Measurements from ENCODE around the gene S100A13. TPM values are rescaled to one million over a fixed set of nuclear protein-coding genes. Genes with fewer than 3 reads are reported as not detected.
"Not testable (repeated sequence)": the region's sequence is repeated elsewhere in the genome, so short reads cannot be mapped to it uniquely, and the experiment has no call there.

S100A13 gene
- total RNA-seq, 4 donors from 2014 or later = 33.8 to 67.8 (median 45.5) TPM

DNA sequence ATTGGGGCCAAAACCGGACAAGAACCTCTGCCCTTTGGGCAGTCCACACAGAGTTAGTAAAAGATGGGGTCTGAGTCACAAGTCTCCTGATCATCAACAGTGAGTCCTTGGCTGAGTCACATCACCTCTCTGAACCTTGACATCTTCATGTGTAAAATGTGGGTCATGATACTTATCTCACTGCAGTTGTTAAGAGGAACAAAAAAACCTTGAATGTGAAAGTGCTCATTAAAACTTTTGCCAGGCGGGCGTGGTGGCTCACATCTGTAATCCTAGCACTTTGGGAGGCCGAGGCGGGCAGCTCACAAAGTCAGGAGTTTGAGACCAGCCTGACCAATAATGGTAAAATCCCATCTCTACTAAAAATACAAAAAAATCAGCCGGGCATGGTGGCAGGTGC is 30.1 kb downstream of the S100A13 start:
- intact Hi-C loops (cut with DNase I; ENCODE audit: low total_unique reads) = no loop called here
- peak; percentile 22 for DNase-seq
- Histone ChIP-seq H3K4me3 (no peak overlapping the region), H3K4me1 (peaks cover 0 to 3% (median 0%) of the 10 kb centered on the region in 4 donors), H3K27ac (no peak overlapping the region), H3K27me3 (no peaks in the 10 kb centered on the region), H3K9me3 (no peaks in the 10 kb centered on the region), H3K36me3 (no peaks in the 10 kb centered on the region)
- TF ChIP-seq POLR2A (IDR thresholded peaks at IDR 0.05) = no peak
- peak in 1 of 3 donors; percentile 27 for TF ChIP-seq POLR2AphosphoS5 (IDR thresholded peaks at IDR 0.05)
- TF ChIP-seq, protein P1, sequence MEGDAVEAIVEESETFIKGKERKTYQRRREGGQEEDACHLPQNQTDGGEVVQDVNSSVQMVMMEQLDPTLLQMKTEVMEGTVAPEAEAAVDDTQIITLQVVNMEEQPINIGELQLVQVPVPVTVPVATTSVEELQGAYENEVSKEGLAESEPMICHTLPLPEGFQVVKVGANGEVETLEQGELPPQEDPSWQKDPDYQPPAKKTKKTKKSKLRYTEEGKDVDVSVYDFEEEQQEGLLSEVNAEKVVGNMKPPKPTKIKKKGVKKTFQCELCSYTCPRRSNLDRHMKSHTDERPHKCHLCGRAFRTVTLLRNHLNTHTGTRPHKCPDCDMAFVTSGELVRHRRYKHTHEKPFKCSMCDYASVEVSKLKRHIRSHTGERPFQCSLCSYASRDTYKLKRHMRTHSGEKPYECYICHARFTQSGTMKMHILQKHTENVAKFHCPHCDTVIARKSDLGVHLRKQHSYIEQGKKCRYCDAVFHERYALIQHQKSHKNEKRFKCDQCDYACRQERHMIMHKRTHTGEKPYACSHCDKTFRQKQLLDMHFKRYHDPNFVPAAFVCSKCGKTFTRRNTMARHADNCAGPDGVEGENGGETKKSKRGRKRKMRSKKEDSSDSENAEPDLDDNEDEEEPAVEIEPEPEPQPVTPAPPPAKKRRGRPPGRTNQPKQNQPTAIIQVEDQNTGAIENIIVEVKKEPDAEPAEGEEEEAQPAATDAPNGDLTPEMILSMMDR (IDR thresholded peaks at IDR 0.05) = no peak
- in situ Hi-C loops (cut with MboI; ENCODE audit: low pct_ligation_motif_present in 1 of 4, low pct_unique_long_range_greater_than_20kb in 1 of 4, low sequenced_read_pairs in 3 of 4) = loop anchor here in 1 of 4 donors (25.0 kb wide), 1 partner anchor 235 kb away; the partner anchor contains the start of gene S100A9
- WGBS, 2 donors (ENCODE audit: low coverage in 1 of 2) = 69% methylated on average over 6 of the region's 6 CpGs; no CpG with 5 or more reads in 1 of the 2 donors

- WGBS, 2 donors (ENCODE audit: low coverage in 1 of 2) = 59 to 60% methylated on average over 4 of the region's 4 CpGs
- no peak overlapping the region for H3K27ac ChIP-seq
- TF ChIP-seq, protein P1 (IDR thresholded peaks at IDR 0.05) = no peak
- TF ChIP-seq EP300 (IDR thresholded peaks at IDR 0.05; ENCODE audit: low read depth) (no peak), POLR2AphosphoS5 (IDR thresholded peaks at IDR 0.05) (no peak), POLR2A (IDR thresholded peaks at IDR 0.05) (no peak)
- no peak for DNase-seq
- H3K4me1 ChIP-seq = no peaks in the 10 kb centered on the region
- in situ Hi-C loops (cut with MboI; ENCODE audit: low pct_ligation_motif_present in 1 of 4, low pct_unique_long_range_greater_than_20kb in 1 of 4, low sequenced_read_pairs in 3 of 4) = loop anchor here in 1 of 4 donors (25.0 kb wide), 1 partner anchor 230 kb away; the partner anchor contains the start of gene S100A9
- no peaks in the 10 kb centered on the region for H3K36me3 ChIP-seq
- no peak overlapping the region for H3K4me3 ChIP-seq
- H3K27me3 ChIP-seq = no peaks in the 10 kb centered on the region
- H3K9me3 ChIP-seq = no peaks in the 10 kb centered on the region
- intact Hi-C loops (cut with DNase I; ENCODE audit: low total_unique reads) = no loop called here
Observed at GRCh38 chr1:153592748-153593147, 34.6 kb downstream of the S100A13 start.

DNA sequence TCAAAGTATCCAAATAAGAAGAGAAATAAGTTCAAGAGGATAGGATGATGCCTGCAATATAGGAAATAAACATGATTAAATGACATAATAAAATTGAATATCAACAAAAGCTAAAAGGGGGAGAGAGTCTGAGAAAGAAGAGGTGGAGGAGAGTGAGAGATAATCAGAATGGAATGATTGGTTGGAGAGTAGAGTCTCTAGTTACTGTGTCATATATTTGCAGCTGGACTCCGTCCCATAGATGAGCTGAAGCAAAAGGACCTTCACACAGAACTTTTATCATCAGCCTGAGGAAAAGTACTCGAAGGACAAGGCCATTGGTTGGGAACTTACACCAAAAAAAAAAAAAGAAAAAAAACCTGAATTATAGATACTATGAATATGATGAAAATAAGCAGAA is 38.8 kb downstream of the S100A13 start:
- Histone ChIP-seq H3K4me3 (no peak overlapping the region), H3K4me1 (no peaks in the 10 kb centered on the region), H3K27me3 (no peaks in the 10 kb centered on the region), H3K36me3 (no peaks in the 10 kb centered on the region), H3K9me3 (no peaks in the 10 kb centered on the region), H3K27ac (no peak overlapping the region)
- DNase-seq = no peak
- in situ Hi-C loops (cut with MboI; ENCODE audit: low pct_ligation_motif_present in 1 of 4, low pct_unique_long_range_greater_than_20kb in 1 of 4, low sequenced_read_pairs in 3 of 4) = loop anchor here in 1 of 4 donors (25.0 kb wide), 1 partner anchor 226 kb away; the partner anchor contains the start of gene S100A9
- TF ChIP-seq POLR2A (IDR thresholded peaks at IDR 0.05) (no peak), POLR2AphosphoS5 (IDR thresholded peaks at IDR 0.05) (no peak), EP300 (IDR thresholded peaks at IDR 0.05; ENCODE audit: low read depth) (no peak)
- TF ChIP-seq, protein P1 (IDR thresholded peaks at IDR 0.05) = no peak
- 74 to 80% methylated on average over 2 of the region's 2 CpGs for WGBS, 2 donors (ENCODE audit: low coverage in 1 of 2)
- intact Hi-C loops (cut with DNase I; ENCODE audit: low total_unique reads) = no loop called here

DNA sequence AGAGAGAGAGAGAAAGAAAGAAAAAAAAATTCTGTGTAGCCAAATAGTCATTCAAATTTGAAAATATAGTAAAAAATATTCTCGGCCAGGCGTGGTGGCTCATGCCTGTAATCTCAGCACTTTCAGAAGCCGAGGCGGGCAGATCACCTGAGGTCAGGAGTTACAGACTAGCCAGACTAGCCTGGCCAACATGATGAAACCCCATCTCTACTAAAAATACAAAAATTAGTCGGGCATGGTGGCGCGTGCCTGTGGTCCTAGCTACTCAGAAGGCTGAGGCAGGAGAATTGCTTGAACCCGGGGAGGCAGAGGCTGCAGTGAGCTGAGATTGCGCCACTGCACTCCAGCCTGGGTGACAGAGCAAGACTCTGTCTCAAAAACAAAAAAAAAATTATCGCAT is 39.3 kb downstream of the S100A13 start:
- H3K4me3 ChIP-seq; H3K36me3 ChIP-seq; H3K4me1 ChIP-seq; DNase-seq; intact Hi-C loops (cut with DNase I; ENCODE audit: low total_unique reads); H3K9me3 ChIP-seq; H3K27ac ChIP-seq; H3K27me3 ChIP-seq: not testable (repeated sequence)
- 90 to 93% methylated on average over 3 to 10 of the region's 10 CpGs for WGBS, 2 donors (ENCODE audit: low coverage in 1 of 2)
- in situ Hi-C loops (cut with MboI; ENCODE audit: low pct_ligation_motif_present in 1 of 4, low pct_unique_long_range_greater_than_20kb in 1 of 4, low sequenced_read_pairs in 3 of 4) = loop anchor here in 1 of 4 donors (25.0 kb wide), 1 partner anchor 226 kb away; the partner anchor contains the start of gene S100A9

DNA sequence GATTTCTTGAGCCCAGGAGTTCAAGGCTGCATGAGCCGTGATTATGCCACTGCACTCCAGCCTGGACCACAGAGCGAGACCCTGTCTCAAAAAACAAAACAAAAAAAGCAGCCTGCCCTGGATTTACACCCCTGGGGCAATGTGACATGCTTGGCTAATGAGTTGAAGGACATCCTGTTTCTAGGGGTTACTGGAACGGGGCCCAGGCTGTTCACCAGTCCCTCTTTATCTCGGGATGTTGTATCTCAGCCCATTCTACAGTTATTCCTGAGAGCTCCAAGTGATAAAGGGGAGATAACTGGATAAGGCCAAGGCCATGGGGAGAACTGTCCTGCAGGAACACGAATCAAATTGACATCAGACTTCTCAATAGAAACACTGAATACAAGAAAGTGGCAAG is 40.0 kb downstream of the S100A13 start:
- 81% methylated on average over 5 of the region's 5 CpGs; no CpG with 5 or more reads in 1 of the 2 donors for WGBS, 2 donors (ENCODE audit: low coverage in 1 of 2)
- intact Hi-C loops (cut with DNase I; ENCODE audit: low total_unique reads) = no loop called here
- TF ChIP-seq POLR2A (IDR thresholded peaks at IDR 0.05) = no peak
- no peak for TF ChIP-seq EP300 (IDR thresholded peaks at IDR 0.05; ENCODE audit: low read depth)
- no peak for TF ChIP-seq POLR2AphosphoS5 (IDR thresholded peaks at IDR 0.05)
- TF ChIP-seq, protein P1 (IDR thresholded peaks at IDR 0.05) = no peak

More for the DNA sequence above, 40.0 kb downstream of the S100A13 start:
- Histone ChIP-seq H3K27me3 (no peaks in the 10 kb centered on the region), H3K4me3 (no peak overlapping the region), H3K27ac (no peak overlapping the region), H3K4me1 (no peaks in the 10 kb centered on the region), H3K36me3 (no peaks in the 10 kb centered on the region), H3K9me3 (no peaks in the 10 kb centered on the region)
- in situ Hi-C loops (cut with MboI; ENCODE audit: low pct_ligation_motif_present in 1 of 4, low pct_unique_long_range_greater_than_20kb in 1 of 4, low sequenced_read_pairs in 3 of 4) = loop anchor here in 1 of 4 donors (25.0 kb wide), 1 partner anchor 225 kb away; the partner anchor contains the start of gene S100A9
- no peak for DNase-seq
